ENCODE data around the gene RPLP1. TPM values are rescaled to one million over a fixed set of nuclear protein-coding genes. Genes with fewer than 3 reads are reported as not detected.
A peak's percentile ranks its signal among the peaks of the same experiment; 100 is the strongest.

RPLP1 gene
- total RNA-seq, 2 donors from 2014 or later = 444 to 515 TPM

- Histone ChIP-seq H3K27ac (peak overlapping the region; percentile 94 to 97), H3K4me3 (peak overlapping the region; percentile 97), H3K36me3 (peaks cover 10% of the 10 kb centered on the region), H3K4me1 (ENCODE audit: control insufficient read depth in 1 of 2, low read depth in 2 of 2) (peaks cover 17 to 24% of the 10 kb centered on the region in 2 donors), H3K27me3 (replicated peaks; ENCODE audit: insufficient read depth) (no peaks in the 10 kb centered on the region), H3K9me3 (no peaks in the 10 kb centered on the region)
- ATAC-seq (ENCODE audit: insufficient number of reproducible peaks, low FRiP score, low read depth) = no peak
- no peak for TF ChIP-seq CTCF (IDR thresholded peaks at IDR 0.05)
- DNase-seq (ENCODE audit: low spot score) = no peak
Observed at GRCh38 chr15:69450968-69451695, 1.5 kb upstream of the RPLP1 start.

GRCh38 chr15:69451951-69452691, 497 bp upstream of the RPLP1 start:
- Histone ChIP-seq H3K4me1 (ENCODE audit: control insufficient read depth in 1 of 2, low read depth in 2 of 2) (peaks cover 17 to 26% of the 10 kb centered on the region in 2 donors), H3K27me3 (replicated peaks; ENCODE audit: insufficient read depth) (no peaks in the 10 kb centered on the region), H3K4me3 (peak overlapping the region; percentile 97), H3K36me3 (peaks cover 14% of the 10 kb centered on the region), H3K9me3 (no peaks in the 10 kb centered on the region), H3K27ac (peak overlapping the region; percentile 94 to 97)
- DNase-seq (ENCODE audit: low spot score) (no peak), ATAC-seq (ENCODE audit: insufficient number of reproducible peaks, low FRiP score, low read depth) (peak; percentile 7)
- TF ChIP-seq CTCF (IDR thresholded peaks at IDR 0.05) = no peak

- Histone ChIP-seq H3K27ac (no peak overlapping the region), H3K27me3 (replicated peaks; ENCODE audit: insufficient read depth) (no peaks in the 10 kb centered on the region), H3K4me3 (peak overlapping the region; percentile 97), H3K9me3 (no peaks in the 10 kb centered on the region), H3K4me1 (ENCODE audit: control insufficient read depth in 1 of 2, low read depth in 2 of 2) (peaks cover 17 to 26% of the 10 kb centered on the region in 2 donors), H3K36me3 (peaks cover 14% of the 10 kb centered on the region)
- TF ChIP-seq CTCF (IDR thresholded peaks at IDR 0.05) = no peak
- DNase-seq (ENCODE audit: low spot score) (no peak), ATAC-seq (ENCODE audit: insufficient number of reproducible peaks, low FRiP score, low read depth) (no peak)
Observed at GRCh38 chr15:69454953-69455352, 2.3 kb downstream of the RPLP1 start.

GRCh38 chr15:69456208-69457166, 3.9 kb downstream of the RPLP1 start:
- Histone ChIP-seq H3K4me1 (ENCODE audit: control insufficient read depth in 1 of 2, low read depth in 2 of 2) (peaks cover 17 to 26% of the 10 kb centered on the region in 2 donors), H3K27ac (no peak overlapping the region), H3K27me3 (replicated peaks; ENCODE audit: insufficient read depth) (no peaks in the 10 kb centered on the region), H3K4me3 (no peak overlapping the region), H3K36me3 (peaks cover 14% of the 10 kb centered on the region), H3K9me3 (no peaks in the 10 kb centered on the region)
- TF ChIP-seq CTCF (IDR thresholded peaks at IDR 0.05) = no peak
- DNase-seq (ENCODE audit: low spot score) (no peak), ATAC-seq (ENCODE audit: insufficient number of reproducible peaks, low FRiP score, low read depth) (no peak)

Measured in thoracic aorta (tissue), 2 donors.